ENCODE measurements around the gene ARHGEF10L.

DNA sequence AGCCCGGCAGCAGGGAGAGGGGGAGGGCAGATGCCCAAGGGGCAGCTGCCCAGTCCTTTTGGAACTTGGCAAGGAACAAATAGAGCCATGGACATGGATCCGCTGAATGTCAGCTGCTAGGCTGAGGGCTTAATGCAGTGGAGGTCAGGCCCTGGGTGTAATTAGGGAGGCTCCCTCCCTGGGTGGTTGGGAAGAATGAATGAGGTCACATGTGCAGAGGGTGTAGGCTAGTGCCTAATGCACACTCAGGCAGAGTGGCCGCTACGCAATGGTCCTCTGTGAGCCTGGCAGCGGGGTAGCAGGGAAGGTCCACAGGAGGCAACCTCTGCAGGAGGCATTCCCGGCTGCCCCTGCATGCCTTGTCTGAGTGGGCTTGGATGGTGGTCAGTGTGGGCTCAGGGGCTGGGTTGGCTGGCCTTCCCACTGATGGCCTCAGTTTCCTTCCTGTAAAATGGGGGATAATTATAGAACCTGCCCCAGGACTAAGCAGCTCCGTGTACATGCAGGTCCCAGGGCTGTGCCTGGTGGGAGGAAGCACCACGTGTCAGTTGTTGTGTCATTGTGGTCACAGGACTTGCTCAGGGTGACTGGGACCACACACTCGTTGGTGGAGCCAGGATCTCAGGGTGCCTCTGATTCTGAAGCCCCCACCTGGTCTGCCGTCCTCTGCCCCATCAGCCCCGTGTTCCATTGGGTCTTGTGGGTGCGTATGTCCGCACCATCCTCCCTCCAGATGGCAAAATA lies 134.0 kb downstream of the ARHGEF10L start:
- TF ChIP-seq CTCF (IDR thresholded peaks at IDR 0.05) = no peak
- no peak for TF ChIP-seq POLR2A (IDR thresholded peaks at IDR 0.05)

Data from Peyer's patch (tissue), 4 donors.